ENCODE results near the gene RAMP1.
"Not testable (repeated sequence)": the region's sequence is repeated elsewhere in the genome, so short reads cannot be mapped to it uniquely, and the experiment has no call there.

RAMP1 gene

DNA sequence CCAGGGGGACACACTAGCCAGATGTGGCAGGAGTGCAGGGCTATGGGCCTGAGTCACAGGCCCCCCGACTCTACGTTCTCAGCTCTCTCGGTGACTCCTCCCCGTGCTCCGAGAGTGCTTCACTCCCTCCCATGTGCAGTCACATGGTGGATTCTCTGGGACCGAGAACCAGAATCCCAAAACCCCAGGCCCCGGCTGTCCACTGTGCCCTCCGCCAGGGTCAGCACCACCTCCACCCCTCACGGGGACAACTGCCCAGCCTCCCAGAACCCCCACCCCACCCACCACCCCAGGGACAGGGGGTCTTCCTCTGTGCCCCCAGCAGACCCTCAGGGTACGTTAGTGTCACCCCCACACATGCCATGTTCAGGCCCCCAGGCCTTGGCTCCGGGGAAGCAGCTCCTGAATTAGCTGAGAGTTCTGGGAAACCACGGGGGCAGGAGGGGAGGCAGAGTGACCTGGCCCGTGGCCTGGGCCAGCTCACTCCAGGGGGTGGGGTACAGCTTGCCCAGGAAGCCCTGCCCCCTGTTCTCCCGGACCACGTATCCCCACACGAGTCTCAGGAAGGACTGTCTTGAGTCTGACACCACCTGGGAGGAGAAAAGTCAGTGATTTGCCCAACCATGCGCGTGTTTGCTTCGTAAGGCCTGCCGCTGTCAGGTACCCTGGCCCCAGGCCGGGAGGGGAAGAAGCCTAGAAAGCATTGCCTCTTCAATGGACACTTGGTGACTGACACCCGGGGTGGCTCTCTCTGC, 4.4 kb downstream of the RAMP1 start:
- no peak for DNase-seq (ENCODE audit: low spot score)

DNA sequence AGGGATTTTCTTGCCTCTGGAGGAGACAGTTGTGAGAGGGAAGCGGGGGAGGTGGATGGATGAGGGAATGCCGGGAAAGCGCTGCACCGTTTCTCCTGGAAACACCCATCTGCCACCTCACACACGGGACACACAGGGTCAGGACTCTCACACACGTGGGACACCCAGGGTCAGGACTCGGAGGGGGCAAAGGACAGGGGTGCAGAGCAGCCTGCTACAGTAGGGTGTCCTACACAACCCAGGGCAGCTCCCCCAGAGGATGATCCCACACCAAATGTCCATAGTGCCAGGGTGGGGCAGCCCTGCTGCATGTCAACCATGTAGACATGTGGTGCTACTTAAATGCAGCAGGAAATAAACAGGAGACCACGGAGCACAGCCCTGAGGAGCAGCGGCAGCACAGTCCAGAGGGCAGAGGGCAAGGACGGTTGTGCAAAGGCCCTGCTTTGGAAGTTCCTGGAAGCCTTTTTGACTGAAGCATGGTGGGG, 5.1 kb downstream of the RAMP1 start:
- DNase-seq (ENCODE audit: low spot score) = no peak

DNA sequence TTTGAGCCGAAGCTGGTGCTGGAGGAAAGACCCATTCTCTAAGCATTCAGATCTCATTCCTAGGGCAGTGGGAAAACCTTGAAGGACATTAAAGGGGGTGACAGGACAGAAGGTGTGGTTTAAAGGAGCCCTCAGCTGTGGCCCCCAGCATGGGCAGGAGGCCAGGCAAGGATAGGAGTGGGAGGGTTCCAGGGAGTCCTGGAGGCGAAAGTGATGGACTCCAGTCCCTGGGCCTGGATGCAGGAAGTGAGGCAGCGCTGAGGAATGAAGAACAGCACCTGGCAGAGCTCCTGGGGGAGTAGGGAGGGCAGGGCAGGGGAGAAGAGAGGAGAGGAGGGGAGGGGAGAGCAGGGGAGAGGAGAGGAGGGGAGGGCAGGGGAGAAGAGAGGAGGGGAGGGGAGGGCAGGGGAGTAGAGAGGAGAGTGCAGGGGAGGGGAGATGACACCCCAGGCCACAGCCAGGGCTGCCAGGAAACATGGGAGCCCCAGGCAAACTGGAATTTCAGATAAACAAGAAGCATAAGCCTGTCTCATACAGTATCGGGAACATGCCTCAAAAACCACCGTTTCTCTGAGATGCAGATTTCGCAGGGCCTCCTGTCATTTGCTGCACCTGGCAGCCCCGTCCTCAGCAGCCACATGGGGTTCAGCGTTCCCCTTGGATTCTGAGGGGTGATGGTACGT, 5.7 kb downstream of the RAMP1 start:
- DNase-seq (ENCODE audit: low spot score) = no peak

DNA sequence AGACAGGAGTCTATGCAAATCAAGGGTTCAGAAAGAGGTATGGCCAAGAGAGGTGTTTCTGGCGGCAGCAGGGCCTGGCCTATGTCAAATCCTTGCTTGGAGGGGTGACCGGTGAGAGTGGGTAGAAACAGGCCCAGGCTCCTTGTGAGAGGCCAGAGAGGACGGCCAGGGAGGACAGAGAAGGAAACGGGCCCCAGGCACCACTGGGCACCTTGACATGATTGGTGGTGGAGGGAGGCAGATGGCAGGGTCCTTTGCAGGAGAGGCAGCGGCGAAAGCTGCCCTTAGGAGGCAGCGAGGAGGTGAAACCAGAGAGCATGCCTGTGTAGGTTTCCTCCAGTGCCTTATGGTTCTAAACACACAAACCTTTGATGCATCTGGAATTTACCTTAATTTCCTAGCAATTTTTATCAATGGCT, 6.2 kb downstream of the RAMP1 start:
- no peak for DNase-seq (ENCODE audit: low spot score)

DNA sequence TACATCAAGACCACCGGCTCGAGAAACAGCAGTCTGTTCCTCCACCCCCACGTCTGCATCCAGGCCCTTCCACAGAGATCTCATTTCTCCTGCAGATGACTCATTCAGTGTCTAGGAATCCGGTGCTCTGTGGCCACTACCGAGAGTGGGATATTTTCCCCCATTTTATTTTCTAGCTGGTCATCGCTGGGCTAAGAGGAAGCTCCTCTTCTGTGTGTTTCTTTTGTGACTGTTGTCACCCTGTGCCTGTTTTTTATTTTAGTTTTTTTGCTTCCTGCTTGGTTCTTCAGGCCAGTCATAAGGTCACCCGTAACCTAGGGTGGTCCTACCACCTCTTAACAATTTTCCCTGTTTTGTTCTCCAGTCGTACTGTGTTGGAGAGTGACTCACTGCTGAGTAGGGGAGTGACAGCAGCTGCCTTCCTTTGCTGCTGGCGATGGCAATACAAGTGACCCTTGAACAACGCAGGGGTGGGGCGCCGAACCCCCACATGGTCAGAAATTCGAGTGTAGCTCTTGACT, 6.7 kb downstream of the RAMP1 start:
- DNase-seq (ENCODE audit: low spot score) = no peak

DNA sequence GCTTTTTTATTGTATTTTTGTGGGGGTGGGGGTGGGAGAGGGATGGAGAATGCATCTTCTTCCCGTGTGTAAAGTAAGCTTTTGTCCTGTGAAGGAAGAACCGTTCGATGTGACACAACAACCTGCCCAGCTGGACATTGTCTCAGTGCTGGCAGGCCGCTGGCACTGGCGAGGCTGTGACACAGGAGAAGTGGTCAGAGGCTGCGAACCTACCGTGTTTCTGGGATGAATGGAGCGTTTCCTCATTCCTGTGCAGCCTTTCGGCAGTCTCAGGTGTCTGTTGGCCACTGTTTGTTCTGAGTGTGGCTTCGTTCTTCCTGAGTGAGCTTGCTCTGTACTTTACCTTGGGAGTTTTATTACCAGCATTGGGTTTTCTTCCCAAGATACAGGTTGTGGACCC, 8.0 kb downstream of the RAMP1 start:
- no peak for DNase-seq (ENCODE audit: low spot score)

DNA sequence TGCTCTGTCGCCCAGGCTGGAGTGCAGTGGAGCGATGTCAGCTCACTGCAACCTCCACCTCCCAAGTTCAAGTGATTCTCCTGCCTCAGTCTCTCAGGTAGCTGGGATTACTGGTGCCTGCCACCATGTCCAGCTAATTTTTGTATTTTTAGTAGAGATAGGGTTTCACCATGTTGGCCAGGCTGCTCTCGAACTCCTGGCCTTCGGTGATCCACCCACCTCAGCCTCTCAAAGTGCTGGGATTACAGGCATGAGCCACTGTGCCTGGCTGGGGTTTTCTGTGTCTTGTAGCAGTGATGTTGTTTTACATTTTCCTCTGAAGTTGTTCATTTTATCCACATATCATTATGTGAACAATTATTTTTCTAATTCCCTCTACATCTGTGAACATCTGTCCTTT, 8.7 kb downstream of the RAMP1 start:
- not testable (repeated sequence) for DNase-seq (ENCODE audit: low spot score)

DNA sequence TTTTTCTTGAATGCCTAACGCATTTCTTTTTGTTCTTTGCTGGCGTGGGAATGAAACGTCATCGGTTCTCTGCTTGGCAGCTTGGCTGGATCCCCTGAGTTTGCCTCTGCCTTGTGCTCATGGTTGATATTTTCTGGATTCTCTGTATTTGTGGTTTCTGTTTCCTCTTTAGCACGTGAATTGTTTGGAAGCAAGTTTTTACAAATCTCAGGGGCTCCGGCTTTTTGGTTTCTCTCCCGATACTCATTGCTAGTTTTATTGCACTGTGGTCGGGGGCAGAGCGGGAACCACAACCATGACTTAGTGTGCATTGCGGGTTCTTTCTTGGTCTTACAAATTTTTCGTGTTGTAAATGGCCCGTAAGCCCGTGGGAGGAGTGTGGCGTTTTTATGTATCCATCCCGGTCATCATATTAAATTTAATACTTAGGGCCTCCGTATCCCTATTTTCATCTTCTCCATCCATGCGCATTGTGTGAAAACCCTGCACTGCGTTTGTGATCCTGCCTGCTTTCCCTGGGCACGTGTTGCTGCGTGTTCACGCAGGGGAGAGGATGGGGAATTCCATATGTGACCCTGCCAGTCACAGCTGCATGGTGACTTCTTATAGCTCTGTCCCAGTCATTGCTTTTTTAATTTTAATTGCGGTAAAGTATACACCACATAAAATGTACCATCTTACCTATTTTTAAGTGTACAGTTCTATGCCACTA, 9.4 kb downstream of the RAMP1 start:
- no peak for DNase-seq (ENCODE audit: low spot score)

DNA sequence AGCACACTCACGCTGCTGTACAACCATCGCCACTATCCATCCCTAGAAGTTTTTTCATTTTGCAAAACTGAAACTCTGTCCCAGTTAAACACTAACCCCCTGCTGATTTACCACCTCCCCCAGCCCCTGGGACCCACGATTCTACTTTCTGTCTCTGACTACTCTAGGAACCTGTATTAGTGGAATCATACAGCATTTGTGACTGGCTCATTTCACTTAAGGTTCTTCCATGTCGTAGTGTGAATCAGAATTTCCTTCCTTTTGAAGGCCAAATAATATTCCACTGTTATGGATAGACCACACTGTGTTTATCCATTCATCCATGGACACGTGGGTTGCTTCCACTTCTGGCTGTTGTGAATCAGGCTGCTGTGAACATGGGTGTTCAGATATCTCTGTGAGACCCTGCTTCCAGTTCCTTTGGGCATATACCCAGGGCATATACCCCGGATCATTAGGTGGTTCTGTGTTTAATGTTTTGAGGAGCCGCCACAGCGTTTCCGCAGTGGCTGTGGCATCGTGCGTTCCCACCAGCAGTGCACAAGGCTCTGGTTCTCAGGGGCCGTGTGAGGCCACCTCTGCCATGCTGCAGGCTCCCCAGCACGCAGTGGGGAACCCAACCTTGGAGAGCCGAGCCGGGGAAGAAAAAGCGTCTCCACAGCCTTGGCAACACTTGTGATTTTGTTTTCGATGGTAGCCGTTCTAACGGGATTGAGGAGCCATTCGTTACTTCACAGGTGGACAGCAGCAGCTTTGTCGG, 10.1 kb downstream of the RAMP1 start:
- DNase-seq (ENCODE audit: low spot score) = no peak

DNA sequence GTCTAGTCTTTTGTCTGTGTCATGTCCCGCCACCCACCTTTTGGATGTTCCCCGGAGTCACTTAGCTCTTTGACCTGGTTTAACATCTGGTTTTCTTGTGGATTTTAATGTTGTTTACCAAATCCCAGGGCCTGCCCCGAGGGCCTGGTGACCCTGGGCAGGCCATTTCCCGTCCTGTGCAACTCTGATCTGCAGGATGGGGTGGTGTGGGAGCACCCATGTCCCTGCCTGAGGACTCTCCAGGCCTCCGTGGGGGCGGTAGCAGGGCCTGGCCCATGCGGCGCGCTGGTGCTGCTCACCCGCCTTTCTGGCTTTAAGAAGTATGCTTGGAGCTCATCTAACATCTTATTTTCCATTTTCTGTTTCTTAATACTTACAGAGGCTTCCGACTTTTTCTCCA, 10.7 kb downstream of the RAMP1 start:
- DNase-seq (ENCODE audit: low spot score) = no peak

DNA sequence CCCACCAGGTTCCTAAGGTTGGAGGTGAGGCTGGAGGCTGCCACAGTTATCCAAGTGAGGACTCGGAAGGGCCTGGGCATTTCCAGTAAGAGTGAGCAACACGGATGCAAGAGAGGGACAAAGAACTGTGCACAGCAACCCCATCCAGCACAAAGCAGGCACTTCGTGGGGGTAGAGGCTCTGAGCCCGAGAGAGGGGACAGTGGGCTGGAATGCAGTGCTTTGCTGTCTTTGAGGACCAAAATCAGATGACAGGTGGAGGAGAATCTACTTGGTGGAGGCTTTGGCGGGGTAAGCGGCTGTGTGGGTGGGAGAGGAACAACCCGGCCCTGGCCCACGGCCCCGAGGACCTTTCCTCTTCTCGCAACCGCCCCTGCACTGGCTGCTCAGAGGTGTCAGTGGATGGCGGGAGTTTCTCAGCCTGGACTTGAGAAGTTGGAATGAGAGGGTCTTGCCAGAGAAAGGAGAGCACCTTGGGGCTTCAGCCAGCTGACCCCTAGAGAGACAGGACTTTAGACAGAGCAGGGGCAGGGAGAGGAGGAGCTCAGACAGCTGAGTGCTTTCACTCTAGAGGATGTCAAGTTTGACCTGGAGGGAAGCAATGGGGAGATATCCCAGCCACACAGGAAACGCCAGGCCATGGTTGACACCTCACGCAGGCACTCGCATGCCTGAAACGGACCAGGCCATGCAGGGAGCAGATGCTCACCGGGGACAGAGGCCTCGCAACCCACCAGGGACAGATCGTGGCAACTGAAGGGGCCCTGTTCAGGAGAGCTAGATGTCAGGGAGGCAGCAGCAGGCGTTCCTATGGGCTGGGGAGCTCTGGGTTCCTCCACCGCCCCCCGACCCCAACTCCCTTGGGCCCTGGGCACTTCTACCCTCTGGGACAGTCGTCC, 11.6 kb downstream of the RAMP1 start:
- DNase-seq (ENCODE audit: low spot score) = no peak

DNA sequence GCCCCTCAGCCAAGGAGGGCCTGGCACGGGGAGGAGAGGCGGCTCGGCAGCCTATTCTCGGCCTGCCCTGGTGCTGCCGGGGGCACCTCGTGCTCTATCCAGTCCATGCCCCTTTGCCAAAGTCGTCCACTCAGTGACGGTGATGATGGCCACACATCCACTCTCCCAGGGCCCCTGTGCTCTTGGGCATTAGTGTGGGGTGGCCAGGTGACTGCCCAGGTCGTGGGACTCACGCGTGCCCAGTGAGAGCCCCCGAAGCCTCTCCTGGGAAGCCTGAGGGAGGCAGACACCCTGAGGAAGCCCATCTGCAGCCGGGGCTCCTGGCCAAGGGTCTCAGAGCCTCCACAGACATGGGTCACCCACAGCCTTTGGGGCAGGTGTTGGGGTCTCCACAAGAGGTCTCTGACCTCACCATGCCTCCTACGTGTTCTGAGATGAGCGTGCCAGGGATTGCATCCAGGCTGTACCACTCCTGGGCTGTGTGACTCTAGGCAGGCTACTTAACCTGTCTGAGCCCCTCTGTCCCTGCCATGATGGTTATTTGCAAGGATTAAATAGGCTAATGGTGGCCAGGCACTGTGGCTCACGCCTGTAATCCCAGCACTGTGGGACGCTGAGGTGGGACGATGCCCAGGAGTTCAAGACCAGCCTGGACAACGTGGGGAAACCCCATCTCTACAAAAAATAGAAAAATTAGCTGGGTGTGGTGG, 12.9 kb downstream of the RAMP1 start:
- DNase-seq (ENCODE audit: low spot score) = no peak

DNA sequence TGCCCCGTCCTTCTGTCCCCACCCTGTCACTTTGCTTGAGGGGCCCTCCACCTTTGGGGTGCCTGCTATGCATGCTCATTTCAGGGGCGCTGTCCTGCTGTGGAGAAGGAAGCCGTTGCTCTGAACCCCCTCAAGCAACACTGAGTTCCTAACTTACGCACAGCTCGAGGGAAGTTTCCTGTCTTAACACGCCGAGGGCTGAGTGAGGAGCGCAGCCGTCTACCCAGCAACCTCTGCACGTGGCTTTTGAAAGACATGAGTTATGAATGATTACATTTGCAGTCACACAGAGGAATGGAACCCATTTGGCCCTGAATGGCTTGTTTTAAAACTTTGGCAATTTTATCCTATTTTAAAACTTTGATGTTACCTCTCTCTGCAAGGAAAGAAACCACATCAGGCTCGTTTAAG, 14.0 kb downstream of the RAMP1 start:
- no peak for DNase-seq (ENCODE audit: low spot score)

DNA sequence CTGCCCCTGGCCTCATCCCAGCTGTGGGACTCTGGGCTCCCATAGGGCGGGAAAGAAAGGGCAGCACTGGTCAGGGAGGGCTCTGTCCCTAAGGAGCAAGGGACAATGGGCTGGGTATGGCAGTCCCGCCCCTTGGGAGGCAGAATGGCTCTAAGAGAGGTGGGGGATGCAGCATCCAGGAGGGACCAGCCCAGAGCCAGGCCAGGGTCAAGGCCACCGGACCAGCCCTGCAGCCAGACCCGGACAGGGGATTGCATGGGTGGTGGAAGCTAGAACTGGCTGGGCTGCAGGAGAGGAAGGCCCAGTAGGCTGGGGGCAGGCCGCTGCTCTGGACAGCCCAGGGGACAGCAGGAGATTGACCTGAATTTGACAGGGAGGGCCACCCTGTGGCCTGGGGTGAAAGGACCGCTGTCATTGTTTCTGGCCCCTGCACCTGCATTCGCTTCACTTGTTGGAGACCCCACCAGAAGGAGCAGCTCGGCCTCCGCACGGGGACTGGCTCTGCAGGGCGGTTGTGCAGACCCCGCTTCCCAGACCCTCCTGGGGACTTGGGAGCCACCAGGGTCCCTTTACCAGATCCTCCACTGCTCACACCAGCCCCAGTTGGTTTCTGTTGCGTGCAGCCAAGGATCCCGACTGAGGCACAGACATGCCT, 14.6 kb downstream of the RAMP1 start:
- no peak for DNase-seq (ENCODE audit: low spot score)

DNA sequence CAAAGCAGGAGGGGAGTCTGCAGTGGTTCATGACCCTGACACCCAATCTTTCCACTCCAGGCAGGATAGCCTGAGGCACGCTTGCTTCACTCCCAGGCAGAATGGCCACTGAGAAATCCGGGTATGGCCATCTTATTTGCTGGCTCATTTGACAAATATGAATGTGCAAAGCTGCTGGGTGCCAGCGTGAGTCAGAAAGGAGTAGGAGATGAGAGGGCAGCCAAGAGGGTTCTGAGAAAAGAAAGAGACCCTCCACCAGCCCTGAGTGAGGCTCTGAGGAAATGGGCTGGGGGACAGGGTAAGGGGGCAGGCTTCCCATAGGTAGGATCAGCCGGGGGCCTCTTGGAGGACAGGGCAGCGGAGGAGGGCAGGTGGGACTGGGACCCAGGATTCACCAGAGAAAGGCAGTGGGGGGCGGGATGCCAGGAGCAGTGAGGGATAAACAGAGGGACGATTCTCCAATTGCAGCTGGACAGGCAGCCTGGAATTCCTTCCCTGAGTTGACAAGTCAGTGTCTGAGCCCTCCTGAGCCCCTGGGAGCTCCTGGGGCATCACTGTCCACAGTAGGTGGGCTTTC, 15.2 kb downstream of the RAMP1 start:
- DNase-seq (ENCODE audit: low spot score) = no peak

DNA sequence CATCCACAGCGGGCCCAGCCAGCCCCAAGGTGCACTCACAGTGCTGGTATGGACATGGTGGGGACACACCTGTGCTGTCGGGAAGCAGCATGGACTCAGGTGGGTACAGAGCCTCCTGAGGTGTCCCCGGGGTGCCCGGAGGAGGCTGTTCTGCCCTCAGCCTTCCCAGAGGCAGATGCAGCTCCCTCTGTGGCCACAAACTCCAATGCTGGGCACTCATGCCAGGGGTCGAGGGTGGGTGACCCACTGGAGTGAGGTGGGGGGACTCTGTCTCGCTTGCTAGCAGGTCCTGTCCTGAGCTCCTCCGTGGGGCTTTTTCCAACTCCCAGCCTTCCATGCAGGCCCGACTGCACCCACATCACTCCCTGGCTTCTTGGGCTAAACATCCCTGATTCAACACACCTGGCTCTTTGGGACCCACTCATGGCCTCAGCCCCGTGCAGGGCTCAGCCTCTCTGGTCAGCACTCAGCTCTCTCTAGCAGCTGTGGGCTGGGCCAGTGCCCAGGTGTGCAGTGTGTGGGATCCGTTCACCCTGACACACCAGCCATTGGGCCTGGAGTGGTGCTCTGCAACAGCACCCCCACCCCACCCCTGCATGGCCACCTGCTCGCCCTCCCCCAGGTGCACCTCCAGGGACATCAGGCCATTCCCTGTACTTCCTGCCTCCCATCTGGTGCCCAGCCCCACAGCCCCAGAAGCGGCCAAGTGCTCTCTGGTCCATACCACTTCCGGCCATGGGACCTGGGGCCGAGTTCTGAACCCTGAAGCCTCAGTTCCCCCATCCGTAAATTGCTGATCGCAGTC, 16.0 kb downstream of the RAMP1 start:
- DNase-seq (ENCODE audit: low spot score) = no peak

DNA sequence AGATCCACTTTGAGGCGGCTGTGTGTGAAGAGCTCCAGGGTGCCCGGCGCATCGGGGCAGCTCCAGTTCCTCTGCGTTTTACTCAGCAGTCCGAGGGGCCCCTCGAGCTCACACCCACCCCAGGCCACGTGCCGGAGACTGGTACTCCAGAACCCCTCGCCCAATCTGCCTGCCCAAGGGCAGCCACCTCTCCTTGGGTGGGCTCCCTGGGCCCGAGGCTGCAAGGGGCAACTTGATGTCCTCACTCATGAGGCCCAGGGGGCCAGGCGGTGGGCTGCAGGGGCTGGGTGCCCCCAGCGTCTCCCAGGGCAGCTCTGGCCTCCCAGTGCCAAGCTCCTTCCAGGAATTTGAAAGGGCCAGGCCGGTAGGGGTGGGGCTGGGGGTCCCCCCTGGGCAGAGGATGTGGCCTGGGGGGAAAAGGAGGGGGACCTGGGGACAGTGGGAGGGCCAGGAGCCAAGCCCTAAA, 16.7 kb downstream of the RAMP1 start:
- DNase-seq (ENCODE audit: low spot score) = no peak

DNA sequence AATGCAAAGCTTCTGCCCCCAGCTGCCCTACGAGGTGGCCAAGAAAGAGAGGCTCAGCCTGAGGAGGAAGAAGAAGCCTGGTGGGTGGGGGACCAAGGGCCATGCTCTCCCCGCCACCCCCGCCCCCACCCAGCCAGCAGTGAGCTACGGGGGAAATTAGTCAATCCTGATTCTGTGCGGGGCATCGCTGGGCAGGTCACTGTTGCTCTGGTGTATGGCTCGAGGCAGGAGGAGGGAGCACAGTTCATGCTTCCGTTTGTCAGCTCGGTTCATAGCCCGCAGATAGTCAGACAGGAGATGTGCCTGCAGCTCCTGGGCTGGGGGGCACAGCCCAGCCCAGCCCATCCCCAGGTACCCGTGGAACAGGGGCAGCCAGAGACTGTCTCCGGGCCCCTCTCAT, 17.1 kb downstream of the RAMP1 start:
- DNase-seq (ENCODE audit: low spot score) = no peak

All from activated CD4-positive, alpha-beta T cell treated with anti-CD3 and anti-CD28 coated beads, Interleukin-2, Interleukin-4, amounts not matched to agents 100 ng/mL and 50 ng/mL, durations not matched to agents 16 hours and 8 hours (primary cell).